GM21528 (cell line): ENCODE measurements around the gene USP32.
"Not testable (repeated sequence)": the region's sequence is repeated elsewhere in the genome, so short reads cannot be mapped to it uniquely, and the experiment has no call there.

Experiments used
- ATAC-seq: cut with Tn5 transposase; IDR thresholded peaks from one replicate; pipeline ENCODE4 v1.9.1; 2021; ENCODE audit warnings: mild to moderate bottlenecking, moderate library complexity; ENCODE audit not compliant: unreplicated experiment, low FRiP score

USP32 gene

DNA sequence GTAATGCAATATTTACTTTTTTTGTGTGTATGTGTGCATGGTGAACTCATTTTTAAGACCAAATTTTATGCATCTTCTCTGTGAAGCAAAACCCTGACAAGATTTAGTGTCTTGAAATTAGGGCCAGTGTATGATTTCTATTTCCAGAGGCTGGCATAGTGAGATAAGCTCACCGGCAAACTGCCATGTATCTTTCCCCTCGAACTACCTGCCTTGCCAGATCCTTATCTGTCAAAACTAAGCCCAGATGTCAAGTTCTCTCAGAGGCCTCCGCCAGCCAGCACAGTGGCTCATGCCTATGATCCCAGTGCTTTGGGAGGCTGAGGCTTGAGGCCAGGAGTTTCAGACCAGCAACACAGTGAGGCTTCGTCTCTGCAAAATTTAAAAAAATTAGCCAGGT, 10.0 kb downstream of the USP32 start:
- no peak for ATAC-seq

DNA sequence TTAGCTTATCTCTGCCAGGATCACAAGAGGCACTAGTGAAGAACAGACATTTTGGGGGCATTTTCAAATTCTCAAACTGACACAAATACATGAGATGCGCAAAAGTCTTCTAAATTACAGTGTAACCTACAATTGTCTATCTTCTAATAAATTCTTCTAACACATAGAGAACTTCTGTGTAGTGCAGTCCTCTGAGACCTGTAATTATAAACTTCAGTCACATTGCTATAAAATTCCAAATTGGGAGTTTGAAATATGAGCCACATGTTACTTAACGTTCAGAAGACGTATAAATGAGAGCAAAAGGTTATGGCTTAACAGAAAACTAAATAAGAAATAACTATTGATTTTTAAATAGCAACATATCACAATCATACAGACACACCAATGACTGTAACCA, 12.5 kb downstream of the USP32 start:
- not testable (repeated sequence) for ATAC-seq

DNA sequence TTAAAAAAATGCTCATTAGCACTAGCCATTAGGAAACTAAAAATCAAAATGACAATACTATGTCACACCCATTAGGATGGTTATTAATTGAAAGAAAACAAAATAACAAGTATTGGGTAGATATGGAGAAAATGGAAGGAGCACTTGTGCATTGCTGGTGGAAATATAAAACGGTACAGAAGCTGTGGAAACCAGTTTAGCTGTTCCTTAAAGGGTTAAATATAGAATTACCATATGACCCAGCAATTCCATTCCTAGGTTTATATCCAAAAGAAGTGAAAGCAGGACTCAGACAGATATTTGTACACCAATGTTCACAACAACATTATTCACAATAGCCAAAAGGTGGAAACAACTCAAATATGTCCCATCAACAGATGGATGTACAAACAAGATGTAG, 13.7 kb downstream of the USP32 start:
- ATAC-seq, result not testable (repeated sequence)

DNA sequence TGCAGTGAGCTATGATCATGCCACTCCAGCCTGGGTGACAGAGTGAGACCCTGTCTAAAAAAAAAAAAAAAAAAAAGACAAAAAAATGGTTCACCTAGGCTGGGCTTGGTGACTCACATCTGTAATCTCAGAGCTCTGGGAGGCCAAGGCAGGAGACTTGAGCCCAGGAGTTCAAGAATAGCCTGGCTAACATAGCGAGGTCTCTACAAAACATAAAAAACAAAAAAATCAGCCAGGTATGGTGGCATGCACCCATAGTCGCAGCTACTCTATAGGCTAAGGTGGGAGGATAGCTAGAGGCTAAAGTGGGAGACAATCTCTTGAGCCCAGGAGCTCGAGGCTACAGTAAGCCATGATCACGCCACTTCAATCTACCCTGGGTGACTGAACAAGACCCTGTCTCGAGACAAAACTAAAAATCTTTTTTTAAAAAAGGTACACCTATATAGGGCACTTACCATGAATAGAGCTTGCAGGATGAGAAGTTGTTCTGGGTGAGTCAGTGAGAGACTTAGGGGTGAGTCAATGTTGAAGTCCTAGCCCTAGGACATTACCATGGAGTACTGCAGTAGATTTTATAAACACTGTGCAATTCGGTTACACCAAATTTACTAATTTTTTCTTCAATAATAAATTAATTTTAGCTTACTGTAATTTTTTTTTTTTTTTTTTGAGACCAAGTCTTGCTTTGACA, 19.0 kb downstream of the USP32 start:
- ATAC-seq, result no peak

DNA sequence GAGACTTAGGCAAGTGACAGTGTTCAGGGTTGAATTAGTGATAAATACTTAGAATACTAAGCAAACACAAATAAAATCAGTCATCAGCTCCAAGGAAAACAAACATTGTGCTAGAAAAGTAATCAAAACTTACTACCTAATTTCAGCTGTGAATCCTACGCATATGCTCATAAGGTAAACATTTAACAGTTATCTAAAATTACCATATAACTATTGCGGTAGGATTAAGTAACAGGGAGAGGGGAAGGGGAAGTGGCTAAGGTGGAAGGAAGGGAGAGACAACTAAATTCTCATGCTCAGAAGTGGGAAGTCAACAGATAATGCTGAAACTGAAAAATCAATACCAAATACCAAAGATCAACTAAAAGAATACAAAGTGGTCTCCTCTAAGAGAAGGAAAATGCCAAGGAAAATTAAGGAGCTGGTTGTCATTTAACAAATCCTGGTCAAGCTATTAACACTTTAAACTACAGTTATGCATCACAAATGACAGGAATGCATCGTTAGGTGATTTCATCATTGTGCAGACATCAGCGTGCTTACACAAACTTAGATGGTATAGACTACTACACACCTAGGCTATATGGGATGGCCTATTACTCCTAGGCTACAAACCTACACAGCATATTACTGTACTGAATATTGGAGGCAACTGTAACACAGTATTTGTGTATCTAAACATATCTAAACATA, 20.0 kb downstream of the USP32 start:
- no peak for ATAC-seq

DNA sequence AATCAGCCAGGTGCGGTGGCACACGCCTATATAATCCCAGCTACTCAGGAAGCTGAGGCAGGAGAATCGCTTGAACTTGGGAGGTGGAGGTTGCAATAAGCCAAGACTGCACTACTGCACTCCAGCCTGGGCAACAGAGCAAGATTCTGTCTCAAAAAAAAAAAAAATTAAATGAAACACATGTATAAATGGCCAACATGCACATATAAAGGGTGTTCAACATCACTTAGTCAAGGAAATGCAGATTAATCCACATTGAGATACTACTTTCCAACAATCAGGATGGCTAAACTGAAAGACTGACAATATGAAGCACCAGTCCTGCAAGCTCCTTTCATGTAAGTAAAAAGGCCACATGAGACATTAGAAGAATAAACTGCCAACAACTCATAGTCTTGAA, 20.5 kb downstream of the USP32 start:
- ATAC-seq, result no peak

DNA sequence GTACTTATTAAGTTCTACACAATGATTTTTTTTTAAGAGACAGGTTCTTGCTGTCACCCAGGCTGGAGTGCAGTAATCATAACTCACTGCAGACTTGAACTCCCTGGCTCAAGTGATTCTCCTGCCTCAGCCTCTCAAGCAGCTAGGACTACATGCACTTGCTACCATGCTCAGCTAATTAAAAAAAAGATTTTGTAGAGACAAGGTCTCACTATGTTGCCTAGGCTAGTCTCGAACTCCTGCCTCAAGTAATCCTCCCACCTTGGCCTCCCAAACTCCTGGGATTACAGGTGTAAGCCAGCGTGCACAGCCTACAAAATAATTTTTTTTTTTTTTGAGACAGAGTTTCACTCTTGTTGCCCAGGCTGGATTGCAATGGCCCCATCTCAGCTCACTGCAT, 22.2 kb downstream of the USP32 start:
- ATAC-seq, result no peak

DNA sequence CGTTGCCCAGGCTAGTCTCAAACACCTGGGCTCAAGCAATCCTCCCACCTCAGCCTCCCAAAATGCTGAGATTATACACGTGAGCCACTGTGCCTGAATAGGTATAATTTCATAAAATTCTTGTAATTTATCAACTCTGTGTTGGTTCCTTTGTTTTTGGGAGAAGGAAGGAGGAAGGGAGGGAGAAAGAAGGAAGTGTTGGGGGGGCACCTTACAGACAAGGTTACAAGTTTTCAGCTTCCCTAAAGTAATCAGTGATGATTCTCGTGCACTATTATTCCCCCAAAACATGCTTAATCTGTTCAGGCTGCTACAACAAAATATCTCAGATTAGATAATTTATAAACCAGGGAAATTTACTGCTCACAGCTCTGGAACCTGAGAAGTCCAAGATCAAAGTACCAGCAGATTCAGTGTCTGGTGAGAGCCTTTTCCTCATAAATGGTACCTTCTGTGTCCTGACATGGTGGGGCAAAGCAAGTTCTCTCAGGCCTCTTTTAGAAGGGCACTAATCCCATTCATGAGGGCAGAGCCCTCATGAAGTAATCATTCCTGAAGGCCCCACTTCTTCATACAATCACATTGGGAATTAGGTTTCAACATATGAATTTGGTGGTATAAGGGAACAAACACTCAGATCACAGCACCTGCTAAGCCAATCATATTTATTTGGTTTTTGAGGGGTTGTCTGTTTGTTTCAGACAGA, 28.1 kb downstream of the USP32 start:
- ATAC-seq, result no peak

DNA sequence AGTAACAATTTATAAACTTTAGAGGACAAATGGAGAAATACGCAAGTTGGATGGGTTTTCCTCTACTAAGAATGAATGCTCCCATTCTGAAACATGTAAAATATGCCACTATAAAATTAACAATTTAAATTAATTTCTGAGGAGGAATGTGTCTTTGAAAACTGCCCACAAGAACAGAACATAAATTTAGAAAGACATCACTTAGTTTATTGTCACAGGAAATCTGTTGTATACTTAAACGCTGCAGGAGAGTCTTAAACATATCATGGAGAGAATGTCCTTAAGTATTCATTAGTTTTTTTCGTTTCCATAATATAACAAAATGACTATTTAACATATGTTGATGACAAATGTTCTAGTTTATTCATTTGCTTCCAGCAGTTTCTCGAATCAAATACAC, 29.6 kb downstream of the USP32 start:
- no peak for ATAC-seq

DNA sequence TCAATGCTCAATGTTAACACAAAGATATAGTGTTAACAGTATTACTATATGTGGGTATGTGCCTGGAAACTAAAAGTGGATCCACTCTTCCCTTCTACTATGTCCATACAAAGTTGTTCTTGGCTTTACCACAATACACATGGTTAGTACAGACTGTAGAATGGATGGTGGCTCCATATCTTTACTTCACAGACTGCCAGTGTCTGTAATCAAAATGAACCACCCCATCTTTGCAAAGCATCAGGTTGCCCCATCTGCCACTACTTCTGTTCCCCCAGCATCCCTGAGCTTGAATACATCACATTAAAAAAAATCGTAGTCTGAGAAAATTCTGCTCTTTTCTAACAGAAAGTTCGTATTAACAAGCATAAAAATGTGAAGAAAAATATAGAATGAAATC, 30.0 kb downstream of the USP32 start:
- ATAC-seq, result no peak

DNA sequence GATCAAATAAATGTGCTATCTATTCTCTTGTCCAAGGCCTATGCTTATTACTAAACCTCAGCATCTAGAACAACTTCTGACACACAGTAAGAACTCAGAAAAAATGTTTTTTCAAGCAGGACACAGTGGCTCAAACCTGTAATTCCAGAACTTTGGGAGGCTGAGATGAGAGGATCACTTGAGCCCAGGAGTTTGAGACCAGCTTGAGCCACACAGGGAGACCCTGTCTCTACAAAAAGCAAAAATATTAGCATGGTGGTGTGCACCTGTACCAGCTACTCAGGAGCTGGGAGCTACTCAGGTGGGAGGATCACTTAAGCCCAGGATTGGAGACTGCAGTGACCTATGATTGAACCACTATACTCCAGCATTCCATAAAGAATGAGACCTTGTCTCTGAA, 32.5 kb downstream of the USP32 start:
- ATAC-seq, result no peak

DNA sequence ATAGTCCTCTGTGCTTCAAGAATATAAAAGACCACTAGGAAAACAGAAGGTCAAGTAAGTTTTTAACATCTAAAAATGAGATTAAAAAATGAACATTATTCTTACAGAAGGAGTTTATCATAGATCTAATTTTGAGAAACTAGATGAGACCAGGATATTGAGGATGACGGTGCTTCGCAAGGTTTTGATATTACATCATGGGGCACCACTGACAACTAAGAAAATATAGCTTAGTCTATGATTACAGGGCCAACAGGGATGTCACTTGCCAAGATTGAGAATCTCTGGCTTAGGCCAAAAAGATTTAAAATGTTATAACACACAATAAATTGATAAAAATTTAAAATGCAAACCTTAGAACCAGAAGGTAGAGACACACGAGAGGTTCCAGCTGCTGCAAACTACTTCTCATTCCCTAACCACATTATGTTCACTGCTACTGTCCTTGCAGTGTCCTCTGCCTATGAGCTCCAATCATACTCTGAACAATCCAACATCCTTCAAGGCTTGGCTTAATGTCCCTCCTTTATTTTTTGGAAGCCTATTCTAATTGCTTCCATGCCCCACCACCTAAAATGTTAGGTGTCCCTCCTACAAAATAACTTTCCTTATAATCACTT, 33.2 kb downstream of the USP32 start:
- ATAC-seq, result no peak

DNA sequence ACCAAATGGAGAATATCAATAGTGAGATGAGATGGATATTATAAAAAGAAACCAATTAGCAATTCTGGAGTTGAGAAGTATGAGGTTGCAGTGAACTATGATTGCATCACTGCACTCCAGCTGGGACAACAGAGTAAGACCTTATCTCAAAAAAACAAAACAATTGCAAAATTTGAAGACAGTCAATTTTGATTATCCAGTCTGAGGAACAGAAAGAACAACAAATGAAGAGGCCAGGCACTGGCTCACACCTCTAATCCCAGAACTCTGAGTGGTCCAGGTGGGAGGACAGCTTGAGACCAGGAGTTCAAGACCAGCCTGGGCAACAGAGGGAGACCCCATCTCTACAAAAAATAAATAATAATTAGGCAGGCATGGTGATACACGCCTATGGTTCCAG, 35.0 kb downstream of the USP32 start:
- ATAC-seq, result no peak

DNA sequence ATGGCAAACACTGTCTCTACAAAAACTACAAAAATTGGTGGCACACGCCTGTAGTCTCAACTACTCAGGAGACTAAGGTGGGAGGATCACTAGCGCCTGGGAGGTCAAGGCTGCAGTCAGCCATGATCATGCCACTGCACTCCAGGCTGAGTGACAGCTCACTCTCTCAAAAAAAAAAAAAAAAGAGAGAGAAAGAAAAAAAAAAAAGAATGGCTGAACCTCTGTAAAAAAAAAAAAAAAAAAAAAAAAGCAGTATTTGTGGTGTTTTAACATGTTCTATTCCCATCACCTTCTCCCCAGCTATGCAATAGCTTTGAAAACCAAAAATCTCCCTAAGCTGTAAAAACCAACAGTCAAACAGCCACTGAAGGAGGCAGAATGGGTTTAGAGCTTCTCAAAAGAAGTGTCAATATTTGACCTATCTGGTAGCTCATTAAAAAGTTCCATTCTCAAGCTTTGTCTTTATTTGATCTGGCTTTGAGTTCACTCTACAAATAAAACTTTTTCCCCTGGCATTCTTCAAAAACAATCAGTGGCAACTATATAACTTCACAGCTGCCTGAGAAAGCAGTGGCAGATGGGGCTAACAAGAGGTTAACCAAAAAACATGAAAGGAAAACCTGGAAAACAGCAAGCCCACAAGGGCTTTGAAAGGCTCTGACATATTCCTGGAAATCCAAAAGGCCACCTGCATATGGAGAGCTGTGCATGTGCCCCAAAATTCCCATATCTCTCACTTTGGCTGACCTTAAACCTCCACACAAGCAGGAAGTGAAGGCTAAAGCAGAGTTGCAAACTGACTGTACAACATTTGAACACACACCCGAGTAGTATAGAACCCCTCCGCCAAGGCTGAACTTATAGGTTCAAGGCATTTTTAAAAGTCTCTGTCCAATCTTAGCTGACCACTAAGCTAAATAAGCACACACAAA, 36.0 kb downstream of the USP32 start:
- no peak for ATAC-seq

DNA sequence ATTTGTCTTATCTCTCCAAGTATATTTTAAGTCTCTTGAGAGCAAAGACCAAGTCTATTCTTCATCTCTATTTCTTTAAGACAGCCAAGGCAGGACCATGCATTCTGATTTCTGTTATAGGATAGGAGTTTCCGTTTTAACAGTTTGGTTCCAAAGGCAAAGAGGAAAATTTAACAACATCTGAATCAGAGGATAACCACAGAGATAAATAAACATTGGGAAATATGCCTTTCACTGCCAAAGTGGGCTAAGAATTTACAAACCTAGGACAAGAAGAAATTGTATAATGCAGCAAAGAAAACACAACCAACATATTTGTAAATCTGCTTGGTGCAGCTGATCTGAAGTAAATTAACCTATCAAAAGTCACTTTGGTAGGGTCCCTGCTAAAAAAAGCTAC, 37.7 kb downstream of the USP32 start:
- no peak for ATAC-seq

DNA sequence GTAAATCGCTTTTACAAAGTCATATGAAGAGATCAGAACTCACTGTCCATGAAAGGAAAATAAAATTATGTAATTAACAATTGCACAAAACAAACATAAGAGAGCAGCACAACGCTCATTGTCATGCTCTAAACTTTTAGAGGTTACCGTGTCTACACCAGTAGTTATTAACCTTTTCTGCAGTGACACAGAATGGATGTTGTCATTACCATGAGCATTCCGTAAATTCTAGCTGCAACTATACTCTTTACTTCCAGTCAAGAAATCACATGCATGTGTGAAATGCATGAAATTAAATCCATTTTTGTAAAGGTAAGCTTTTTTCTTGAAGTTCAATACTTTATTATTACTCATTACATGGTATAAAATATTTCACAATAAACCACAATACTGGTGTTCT, 38.2 kb downstream of the USP32 start:
- no peak for ATAC-seq

DNA sequence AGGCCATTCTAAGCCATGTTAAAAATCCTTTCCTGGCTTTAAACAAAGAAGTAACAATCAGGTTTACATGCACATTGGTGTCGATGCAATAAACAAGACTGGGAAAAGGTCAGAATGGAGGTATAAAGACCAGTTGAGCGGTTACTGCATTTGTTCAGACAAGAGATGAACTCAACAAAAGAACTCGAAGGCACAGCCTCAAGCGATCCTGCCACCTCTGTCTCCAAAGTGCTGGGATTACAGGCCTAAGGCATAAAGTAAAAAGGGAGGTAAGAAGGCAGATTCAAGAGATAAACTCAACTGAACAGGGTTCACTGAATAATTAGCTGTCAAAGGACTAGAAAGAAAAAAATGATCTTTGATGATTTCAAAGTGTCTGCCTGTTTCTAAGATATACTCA, 39.4 kb downstream of the USP32 start:
- no peak for ATAC-seq

DNA sequence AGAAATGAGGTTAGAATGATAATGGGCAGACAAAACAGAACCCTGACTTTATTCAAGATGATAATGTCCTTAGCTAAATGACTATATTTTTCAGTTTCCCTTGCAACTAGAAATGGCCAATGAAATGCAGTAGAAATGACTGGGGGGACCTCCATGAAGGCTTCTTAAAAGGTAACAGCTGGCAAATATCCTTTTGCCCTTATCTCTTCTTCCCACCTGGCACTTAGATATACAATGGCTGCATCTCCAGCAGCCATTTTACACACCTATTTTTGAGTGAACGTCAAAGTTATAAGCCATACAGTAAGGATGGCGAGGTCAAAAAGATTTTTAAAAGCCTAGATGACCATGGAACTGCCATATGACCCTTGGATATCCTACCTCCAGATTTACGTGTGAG, 39.9 kb downstream of the USP32 start:
- ATAC-seq, result no peak

DNA sequence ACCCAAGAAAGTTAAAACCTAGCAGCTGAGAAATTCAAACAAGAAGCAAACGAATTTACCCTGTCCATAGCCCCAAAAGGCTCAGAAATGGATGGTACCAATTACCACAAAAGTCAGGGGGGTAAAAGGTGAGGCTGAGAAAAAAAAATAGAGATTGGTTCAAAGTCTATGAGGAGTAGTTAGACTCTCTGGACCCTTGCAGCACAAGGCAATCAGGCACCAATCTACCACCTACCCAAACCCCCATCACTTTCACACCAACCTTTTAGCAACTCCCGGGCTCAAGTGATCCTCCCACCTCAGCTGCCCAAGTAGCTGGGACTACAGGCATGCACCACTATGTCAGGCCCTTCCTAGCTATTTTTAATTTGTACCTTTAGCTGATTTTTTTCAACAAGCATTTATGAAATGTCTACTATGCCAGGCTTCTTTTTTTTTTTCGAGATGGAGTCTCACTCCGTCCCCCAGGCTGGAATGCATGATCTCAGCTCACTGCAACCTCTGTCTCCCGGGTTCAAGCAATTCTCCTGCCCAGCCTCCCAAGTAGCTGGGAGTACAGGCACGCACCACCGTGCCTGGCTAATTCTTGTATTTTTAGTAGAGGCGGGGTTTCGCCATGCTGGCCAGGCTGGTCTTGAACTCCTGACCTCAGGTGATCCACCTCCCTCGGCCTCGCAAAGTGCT, 40.8 kb downstream of the USP32 start:
- ATAC-seq, result no peak

DNA sequence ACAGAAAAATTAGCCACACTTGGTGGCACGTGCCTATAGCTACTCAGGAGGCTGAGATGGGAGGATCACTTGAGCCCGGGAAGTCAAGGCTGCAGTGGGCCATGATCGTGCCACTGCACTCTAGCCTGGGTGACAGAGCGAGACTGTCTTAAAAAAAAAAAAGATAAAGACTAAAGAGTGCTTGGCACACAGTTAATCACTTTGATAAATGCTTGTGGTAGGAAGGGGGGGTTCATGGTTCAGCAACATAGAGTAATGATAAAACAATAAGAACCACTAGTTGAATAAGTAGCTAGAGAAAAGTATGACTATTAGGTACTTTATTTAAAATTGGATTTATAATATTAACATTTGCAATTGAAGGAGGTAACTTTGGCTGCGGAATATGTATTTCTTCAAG, 43.3 kb downstream of the USP32 start:
- ATAC-seq, result no peak
